Measurements from ENCODE around the gene CLTCL1.

Gene CLTCL1

GRCh38 chr22:19149047-19149883, 142.3 kb downstream of the CLTCL1 start:
- no peak for DNase-seq

DNA sequence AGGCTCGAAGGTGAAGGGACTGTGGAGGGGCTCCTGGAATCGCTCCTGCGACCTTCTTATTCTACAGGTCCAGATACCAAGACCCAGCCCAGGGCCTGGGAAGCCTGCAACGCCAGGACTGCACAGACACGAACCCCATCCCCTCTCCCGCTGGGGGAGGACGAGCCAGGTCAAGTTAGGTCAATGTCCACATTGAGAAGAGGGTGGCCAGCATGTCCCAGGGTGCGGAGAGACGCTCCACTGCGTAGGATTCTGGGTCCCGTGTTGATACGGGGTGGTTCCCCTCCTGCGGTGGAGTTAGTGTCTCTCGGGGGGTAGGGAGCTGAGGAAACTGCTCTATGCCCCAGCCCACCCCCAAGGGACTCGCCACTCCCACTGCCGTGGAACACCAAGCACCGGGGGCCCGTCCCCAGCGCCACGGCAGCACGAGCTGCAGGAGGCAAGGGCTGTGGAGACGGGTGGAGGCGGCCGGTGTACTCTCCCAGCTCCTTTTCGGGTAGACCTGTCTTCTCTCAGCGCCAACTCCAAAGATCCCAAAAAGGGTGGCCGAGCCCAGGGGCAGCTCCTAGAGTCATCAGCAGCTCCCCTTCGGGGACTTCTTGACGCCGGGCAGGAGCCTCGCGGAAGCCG, 143.0 kb downstream of the CLTCL1 start:
- DNase-seq, result no peak

- DNase-seq, result no peak
Measured at GRCh38 chr22:19147195-19147780, 144.2 kb downstream of the CLTCL1 start.

DNA sequence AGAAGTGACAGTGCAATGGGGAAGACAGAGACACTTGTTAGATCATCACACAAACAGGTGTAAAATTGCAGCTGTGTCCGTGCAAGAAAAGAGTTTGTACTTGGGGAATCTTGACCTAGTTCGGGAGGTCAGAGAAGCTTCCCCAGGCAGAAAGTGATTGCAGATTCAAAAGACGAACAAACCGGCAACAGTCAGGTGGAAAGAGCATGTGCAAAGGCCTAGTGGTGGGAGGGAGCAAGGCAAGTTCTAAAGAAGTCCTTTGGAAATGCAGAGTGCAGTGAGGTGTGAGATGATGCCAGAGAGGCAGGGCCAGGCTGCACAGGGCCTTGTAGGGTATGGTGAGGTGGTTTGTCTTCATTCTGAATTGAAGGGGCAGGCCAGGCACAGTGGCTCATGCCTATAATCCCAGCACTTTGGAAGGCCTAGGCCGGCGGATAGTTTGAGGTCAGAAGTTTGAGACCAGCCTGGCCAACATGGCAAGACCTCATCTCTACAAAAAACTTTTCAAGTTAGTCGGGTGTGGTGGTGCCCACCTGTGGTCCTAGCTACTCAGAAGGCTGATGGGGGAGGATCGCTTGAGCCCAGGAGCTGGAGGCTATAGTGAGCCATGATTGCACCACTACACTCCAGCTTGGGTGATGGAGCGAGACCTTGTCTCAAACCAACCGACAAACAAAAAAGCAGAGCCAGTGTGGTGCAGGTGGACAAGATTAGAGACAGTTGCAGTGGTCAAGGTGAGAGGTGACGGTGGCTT, 145.1 kb downstream of the CLTCL1 start:
- no peak for DNase-seq

DNA sequence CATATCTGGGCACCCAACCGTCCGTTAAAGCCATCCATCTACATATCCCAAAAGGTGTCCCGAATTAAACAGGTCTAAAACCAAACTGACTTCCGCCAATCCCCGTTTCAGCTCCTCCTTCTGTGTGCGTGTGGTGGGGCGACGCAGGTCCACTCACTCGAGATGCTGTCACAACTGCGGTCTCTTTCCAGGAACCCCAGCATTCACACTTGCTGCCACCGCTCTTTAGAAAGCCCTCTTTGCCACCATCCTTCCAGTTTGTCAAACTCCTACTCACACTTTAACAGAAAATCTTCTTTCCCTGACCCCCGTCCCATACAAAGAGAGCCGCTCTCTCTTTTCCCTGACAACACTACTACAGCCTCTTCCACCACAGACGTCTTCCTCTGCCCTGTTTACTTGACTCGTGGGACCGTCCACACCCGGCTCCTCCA, 147.5 kb downstream of the CLTCL1 start:
- peak; percentile 62 for DNase-seq

DNA sequence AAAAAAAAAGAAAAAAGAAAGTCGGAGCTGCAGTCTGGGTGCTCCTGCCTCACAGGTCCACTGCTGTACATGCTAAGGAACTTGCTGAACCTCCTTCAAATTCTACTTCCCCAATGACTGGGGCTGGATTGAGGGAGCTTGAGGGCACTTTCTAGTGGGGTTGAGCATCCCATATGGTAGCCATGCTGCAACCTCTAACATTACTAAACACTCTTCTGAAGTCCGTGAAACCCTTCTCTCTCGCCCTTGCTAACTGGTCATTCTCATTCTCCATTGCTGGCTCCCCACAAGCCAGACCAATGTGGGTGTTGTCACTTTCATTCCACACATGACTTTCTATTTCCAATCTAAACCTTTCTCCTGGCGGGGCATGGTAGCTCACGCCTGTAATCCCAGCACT, 148.3 kb downstream of the CLTCL1 start:
- DNase-seq, result no peak

GRCh38 chr22:19142394-19142793, 149.1 kb downstream of the CLTCL1 start:
- DNase-seq, result no peak

DNA sequence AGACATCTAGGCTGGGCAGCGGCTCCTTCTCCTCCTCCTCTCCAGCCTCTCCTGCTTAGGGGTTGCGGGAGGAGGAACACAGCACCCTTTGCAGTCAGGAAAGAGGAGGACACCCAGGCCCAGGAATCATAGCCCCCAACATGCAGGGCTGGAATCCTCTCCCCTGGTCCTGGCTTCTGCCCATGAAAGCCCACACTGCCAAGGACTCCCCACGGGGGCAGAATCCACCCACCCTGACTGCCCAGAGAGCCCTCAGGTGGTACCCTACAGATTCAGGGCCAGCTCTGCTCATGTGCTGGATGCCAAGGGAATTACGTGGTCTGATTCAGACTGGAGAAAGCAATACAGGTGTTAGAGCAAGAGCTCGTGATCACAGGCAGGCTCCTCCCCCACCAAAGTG, 151.5 kb downstream of the CLTCL1 start:
- no peak for DNase-seq

GRCh38 chr22:19139001-19139356, 152.5 kb downstream of the CLTCL1 start:
- DNase-seq, result no peak

GRCh38 chr22:19138217-19139000, 153.1 kb downstream of the CLTCL1 start:
- DNase-seq, result no peak

GRCh38 chr22:19137384-19138216, 153.9 kb downstream of the CLTCL1 start:
- DNase-seq, result no peak

DNA sequence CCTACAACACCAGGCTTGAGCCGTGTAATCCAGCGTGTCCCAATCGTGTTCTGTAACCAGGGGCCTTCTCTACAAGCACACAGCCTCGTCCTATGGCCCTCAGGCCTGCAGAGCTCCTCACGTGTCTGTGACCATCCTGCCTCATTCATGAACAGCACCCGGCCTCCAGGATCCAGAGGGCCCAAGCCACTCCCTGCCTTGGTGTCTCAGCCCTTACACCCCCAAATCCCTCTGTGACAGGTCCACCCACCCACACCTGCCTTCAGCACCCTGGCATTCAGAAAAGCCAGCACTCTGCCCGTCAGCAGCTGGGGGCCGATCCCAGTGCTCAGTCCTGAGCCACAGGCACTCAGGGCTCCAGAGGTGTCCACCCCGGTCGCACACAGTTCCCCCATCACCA, 154.6 kb downstream of the CLTCL1 start:
- no peak for DNase-seq

DNA sequence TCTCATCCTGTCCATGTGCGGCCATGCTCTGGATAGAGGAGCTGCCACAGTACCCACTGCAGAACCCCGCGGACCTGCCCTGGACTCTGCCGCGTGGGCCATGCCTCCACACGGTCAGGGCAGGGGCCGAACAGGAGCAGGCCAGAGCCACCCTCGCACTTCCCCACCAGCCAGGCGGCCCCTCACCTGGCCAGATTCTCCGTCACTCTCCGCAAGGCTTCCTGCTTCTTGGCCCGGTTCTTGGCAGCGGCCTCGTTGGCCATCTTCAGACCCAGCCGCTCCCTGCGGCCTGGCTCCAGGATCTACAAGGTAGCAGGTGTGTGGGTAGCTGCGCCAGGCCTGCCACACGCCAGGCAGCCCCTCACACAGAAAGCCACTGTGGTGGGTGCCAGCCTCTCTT, 156.6 kb downstream of the CLTCL1 start:
- DNase-seq, result no peak

DNA sequence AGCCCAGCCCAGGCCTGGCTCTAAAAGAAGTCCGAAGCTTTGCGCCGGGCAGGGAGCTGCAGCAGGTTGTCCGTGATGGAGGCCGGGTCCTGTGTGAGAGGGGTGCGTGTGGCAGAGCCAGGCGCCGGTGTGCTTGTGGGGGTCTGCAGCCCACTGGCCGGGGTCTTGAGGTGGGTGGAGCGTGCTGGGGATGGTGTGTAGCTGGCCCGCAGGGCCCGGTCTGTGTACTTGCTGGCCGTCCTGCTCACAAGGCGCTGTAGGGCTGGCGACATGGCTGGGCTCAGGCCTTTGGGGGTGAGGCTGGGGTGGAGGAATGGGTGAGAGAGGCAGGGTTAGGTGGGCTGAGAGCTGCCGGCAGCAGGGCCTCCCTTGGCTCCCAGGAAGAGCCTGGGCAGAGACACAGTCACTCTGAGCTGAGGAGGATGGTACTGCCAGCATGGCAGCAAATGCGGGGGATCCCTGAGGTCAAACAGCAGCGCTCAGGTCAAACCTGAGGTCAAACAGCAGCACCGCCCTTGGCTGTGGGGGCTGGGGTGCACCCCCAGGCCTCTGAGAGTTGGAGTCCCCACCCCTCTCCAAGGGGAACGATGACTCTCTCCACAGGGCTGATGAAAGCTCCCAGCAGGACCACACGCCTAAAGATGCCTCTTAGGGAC, 157.2 kb downstream of the CLTCL1 start:
- DNase-seq, result no peak

DNA sequence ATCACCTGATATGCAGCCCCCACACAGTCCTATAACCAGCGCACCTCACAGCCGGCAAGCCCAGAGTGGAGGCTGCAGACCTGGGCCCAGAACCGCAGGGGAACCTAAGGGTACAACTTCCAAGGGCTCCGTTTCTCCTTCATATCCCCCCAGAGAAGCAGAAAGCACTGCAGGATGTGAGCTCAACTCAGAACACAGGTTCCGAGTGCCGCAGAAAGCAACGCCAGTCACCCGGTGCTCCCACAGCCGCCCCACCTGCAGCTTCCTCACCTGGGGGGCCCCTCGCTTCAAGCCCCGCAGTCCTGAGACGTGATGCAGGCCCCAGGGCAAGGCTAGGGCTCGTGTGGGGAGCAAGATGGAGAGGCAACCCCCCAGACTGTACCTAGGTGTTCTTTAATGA, 158.0 kb downstream of the CLTCL1 start:
- DNase-seq, result no peak

DNA sequence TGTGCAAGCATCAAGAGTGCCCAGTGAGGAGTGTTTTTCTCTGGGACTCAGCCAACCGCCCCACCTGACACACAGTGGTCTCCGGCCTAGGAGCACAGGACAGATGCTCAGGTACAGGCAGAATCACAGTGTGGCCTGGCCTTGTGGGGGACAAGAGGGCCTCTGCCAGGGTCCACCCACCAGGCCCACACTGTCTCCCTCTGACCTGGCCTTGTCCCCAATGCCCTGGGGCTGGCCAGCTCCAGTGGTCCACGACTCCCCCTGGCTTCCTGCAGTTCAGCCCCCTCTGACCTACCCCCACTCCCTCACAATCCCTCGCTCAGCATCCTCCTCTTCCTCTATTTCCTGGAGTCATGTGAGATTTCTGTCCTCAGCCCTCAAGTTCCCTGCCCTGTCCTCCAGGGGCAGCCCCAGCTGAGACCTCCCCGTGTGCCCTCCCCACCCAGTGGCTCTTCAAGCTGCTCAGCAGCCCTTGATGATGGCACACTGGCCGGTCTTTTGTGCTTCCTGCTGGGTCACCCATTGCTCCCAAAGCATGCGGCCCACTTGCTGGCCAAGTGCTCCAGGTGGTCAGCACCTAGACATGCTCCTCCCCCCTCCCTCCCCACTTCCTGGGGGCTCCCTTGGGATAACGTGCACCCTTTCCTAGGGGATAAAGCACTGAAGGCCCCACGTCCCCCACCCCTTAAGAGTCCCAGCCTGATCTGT, 158.7 kb downstream of the CLTCL1 start:
- DNase-seq, result no peak

DNA sequence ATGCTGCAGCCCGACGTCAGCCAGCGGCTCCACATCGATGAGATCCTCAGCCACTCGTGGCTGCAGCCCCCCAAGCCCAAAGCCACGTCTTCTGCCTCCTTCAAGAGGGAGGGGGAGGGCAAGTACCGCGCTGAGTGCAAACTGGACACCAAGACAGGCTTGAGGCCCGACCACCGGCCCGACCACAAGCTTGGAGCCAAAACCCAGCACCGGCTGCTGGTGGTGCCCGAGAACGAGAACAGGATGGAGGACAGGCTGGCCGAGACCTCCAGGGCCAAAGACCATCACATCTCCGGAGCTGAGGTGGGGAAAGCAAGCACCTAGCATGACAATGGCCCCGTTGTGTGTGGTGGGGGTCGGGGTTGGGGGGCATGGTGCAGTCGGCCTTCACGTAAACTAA, 159.4 kb downstream of the CLTCL1 start:
- DNase-seq, result no peak

DNA sequence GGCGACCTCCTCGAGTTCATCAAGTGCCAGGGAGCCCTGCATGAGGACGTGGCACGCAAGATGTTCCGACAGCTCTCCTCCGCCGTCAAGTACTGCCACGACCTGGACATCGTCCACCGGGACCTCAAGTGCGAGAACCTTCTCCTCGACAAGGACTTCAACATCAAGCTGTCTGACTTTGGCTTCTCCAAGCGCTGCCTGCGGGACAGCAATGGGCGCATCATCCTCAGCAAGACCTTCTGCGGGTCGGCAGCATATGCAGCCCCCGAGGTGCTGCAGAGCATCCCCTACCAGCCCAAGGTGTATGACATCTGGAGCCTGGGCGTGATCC, 159.9 kb downstream of the CLTCL1 start:
- DNase-seq, result no peak

- DNase-seq, result no peak
Measured at GRCh38 chr22:19130959-19131684, 160.4 kb downstream of the CLTCL1 start, which contains the start of gene TSSK2. Gene TSSK2, plus strand, starts transcription at chr22:19131308. Its CDS starts 92 bp downstream, at chr22:19131400.

DNA sequence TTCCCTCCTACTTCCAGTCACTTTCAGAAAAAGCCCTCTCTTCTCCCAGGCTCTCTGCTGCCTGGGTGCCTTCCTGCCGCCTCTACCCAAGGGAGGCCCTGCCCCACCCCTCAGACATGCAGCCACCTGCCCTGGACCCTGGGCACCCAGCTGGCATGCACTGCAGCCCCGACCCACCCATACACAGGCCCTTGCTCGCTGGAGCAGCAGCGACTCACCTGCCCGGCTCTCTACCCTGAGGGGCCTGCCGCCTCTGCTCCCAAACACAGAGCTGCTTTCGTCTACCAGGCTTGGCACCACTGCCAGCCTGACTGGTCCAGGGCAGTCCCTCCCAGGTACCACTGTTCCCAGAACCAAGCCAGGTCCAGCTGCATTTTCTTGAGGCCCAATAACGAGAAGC, 161.6 kb downstream of the CLTCL1 start:
- no peak for DNase-seq

Measured in hematopoietic multipotent progenitor cell treated with erythropoietin and hydrocortisone succinate and interleukin-3 and kit ligand, for 6 days (in vitro differentiated cells).